Stimulated activated naive B cell treated with anti-CD40 and anti-IgM and Interleukin-4, amounts not matched to agents 10 μg/mL and 1 μg/mL and 100 μg/mL, for 72 hours (primary cell): ENCODE data around the gene RBM15B.
"Not testable (repeated sequence)": the region's sequence is repeated elsewhere in the genome, so short reads cannot be mapped to it uniquely, and the experiment has no call there.

ENCODE experiments used
- ATAC-seq, 2 donors: fragments of 150-1000 bp; cut with Tn5 transposase; replicated peaks; 2 replicates each; pipeline ENCODE4 v1.10.0; 2021; ENCODE audit warnings: moderate library complexity in 1 of 2
- DNase-seq: peaks from one replicate; pipeline ENCODE4 v3.0.0; 2021
- H3K27ac Mint-ChIP-seq: one replicate; pipeline ENCODE4 v1.8.0; 2022; ENCODE audit warnings: mild to moderate bottlenecking, mixed read lengths
- H3K27me3 Mint-ChIP-seq, 2 donors: one replicate each; pipeline ENCODE4 v1.8.0; 2022; ENCODE audit warnings: mixed read lengths in 2 of 2
- H3K36me3 Mint-ChIP-seq, 2 donors: one replicate each; pipeline ENCODE4 v1.8.0; 2022; ENCODE audit warnings: mixed read lengths in 2 of 2, mild to moderate bottlenecking in 1 of 2
- H3K4me1 Mint-ChIP-seq, 2 donors: one replicate each; pipeline ENCODE4 v1.8.0; 2022; ENCODE audit warnings: mixed read lengths in 2 of 2, mild to moderate bottlenecking in 1 of 2
- H3K4me3 Mint-ChIP-seq, 2 donors: one replicate each; pipeline ENCODE4 v1.8.0; 2022; ENCODE audit warnings: mild to moderate bottlenecking in 2 of 2, mixed read lengths in 2 of 2, moderate library complexity in 1 of 2
- H3K9me3 Mint-ChIP-seq, 2 donors: one replicate each; pipeline ENCODE4 v1.8.0; 2022; ENCODE audit warnings: mixed read lengths in 2 of 2, mild to moderate bottlenecking in 1 of 2

The RBM15B gene

GRCh38 chr3:51391075-51391565, at the start of gene RBM15B:
Gene RBM15B, plus strand, starts transcription at chr3:51391285. Its CDS starts 115 bp downstream, at chr3:51391400.
- DNase-seq (peak; percentile 96), ATAC-seq (peak; percentile 95)
- Mint-ChIP-seq H3K27ac (peak within 1 kb of the TSS; percentile 93), H3K4me1 (peaks cover 54 to 85% of the 10 kb centered on the region in 2 donors), H3K9me3 (no peaks in the 10 kb centered on the region), H3K4me3 (peak within 1 kb of the TSS; percentile 86 to 87), H3K36me3 (peaks cover 42 to 60% of the 10 kb centered on the region in 2 donors), H3K27me3 (no peaks in the 10 kb centered on the region)

GRCh38 chr3:51343918-51344687, 47.0 kb upstream of the RBM15B start:
- no peak for ATAC-seq
- Mint-ChIP-seq H3K27ac (no peak overlapping the region), H3K4me1 (no peaks in the 10 kb centered on the region), H3K36me3 (no peaks in the 10 kb centered on the region), H3K4me3 (no peak overlapping the region), H3K9me3 (no peaks in the 10 kb centered on the region), H3K27me3 (peaks cover 0 to 6% of the 10 kb centered on the region in 2 donors)
- DNase-seq, result no peak

- H3K27ac Mint-ChIP-seq, result no peak overlapping the region
- no peak for ATAC-seq
- no peak for DNase-seq
- H3K4me3 Mint-ChIP-seq, result no peak overlapping the region
- peaks cover 2 to 7% of the 10 kb centered on the region in 2 donors for H3K4me1 Mint-ChIP-seq
- H3K36me3 Mint-ChIP-seq, result no peaks in the 10 kb centered on the region
- peaks cover 8 to 14% of the 10 kb centered on the region in 2 donors for H3K27me3 Mint-ChIP-seq
- no peaks in the 10 kb centered on the region for H3K9me3 Mint-ChIP-seq
These were observed 40.3 kb upstream of the RBM15B start for GRCh38 chr3:51350751-51351150.

GRCh38 chr3:51353131-51353530, 38.0 kb upstream of the RBM15B start:
- H3K36me3 Mint-ChIP-seq, result no peaks in the 10 kb centered on the region
- H3K9me3 Mint-ChIP-seq, result no peaks in the 10 kb centered on the region
- no peak for DNase-seq
- H3K4me3 Mint-ChIP-seq, result no peak overlapping the region
- no peak for ATAC-seq
- H3K4me1 Mint-ChIP-seq, result peaks cover 2 to 7% of the 10 kb centered on the region in 2 donors
- H3K27ac Mint-ChIP-seq, result no peak overlapping the region
- peaks cover 8 to 14% of the 10 kb centered on the region in 2 donors for H3K27me3 Mint-ChIP-seq

GRCh38 chr3:51353691-51354090, 37.4 kb upstream of the RBM15B start:
- ATAC-seq, result peak; percentile 55 to 65
- Mint-ChIP-seq H3K36me3 (no peaks in the 10 kb centered on the region), H3K27ac (no peak overlapping the region)

GRCh38 chr3:51354172-51354571, 36.9 kb upstream of the RBM15B start:
- H3K4me1 Mint-ChIP-seq, result peaks cover 2 to 7% of the 10 kb centered on the region in 2 donors
- no peak for ATAC-seq
- no peaks in the 10 kb centered on the region for H3K9me3 Mint-ChIP-seq
- no peaks in the 10 kb centered on the region for H3K36me3 Mint-ChIP-seq
- DNase-seq, result no peak
- peaks cover 8 to 14% of the 10 kb centered on the region in 2 donors for H3K27me3 Mint-ChIP-seq
- H3K27ac Mint-ChIP-seq, result no peak overlapping the region
- no peak overlapping the region for H3K4me3 Mint-ChIP-seq

More at GRCh38 chr3:51353691-51354090, 37.4 kb upstream of the RBM15B start:
- Mint-ChIP-seq H3K4me3 (no peak overlapping the region), H3K9me3 (no peaks in the 10 kb centered on the region), H3K4me1 (peaks cover 2 to 7% of the 10 kb centered on the region in 2 donors), H3K27me3 (peaks cover 8 to 14% of the 10 kb centered on the region in 2 donors)
- DNase-seq, result no peak

GRCh38 chr3:51354731-51355615, 36.1 kb upstream of the RBM15B start:
- H3K27ac Mint-ChIP-seq, result no peak overlapping the region
- DNase-seq (no peak), ATAC-seq (no peak)
- H3K4me1 Mint-ChIP-seq, result peaks cover 2 to 7% of the 10 kb centered on the region in 2 donors
- H3K9me3 Mint-ChIP-seq, result no peaks in the 10 kb centered on the region
- no peak overlapping the region for H3K4me3 Mint-ChIP-seq
- peaks cover 7 to 8% of the 10 kb centered on the region in 2 donors for H3K27me3 Mint-ChIP-seq
- H3K36me3 Mint-ChIP-seq, result no peaks in the 10 kb centered on the region

- no peak overlapping the region for H3K4me3 Mint-ChIP-seq
- H3K4me1 Mint-ChIP-seq, result peaks cover 2 to 7% of the 10 kb centered on the region in 2 donors
- ATAC-seq (no peak), DNase-seq (no peak)
- no peaks in the 10 kb centered on the region for H3K36me3 Mint-ChIP-seq
- peaks cover 0 to 4% of the 10 kb centered on the region in 2 donors for H3K27me3 Mint-ChIP-seq
- H3K27ac Mint-ChIP-seq, result no peak overlapping the region
- H3K9me3 Mint-ChIP-seq, result no peaks in the 10 kb centered on the region
These were observed 35.0 kb upstream of the RBM15B start for GRCh38 chr3:51355891-51356578.

- no peaks in the 10 kb centered on the region for H3K36me3 Mint-ChIP-seq
- H3K9me3 Mint-ChIP-seq, result no peaks in the 10 kb centered on the region
- DNase-seq, result no peak
- H3K27me3 Mint-ChIP-seq, result peaks cover 4 to 5% of the 10 kb centered on the region in 2 donors
- ATAC-seq, result no peak
- peaks cover 2 to 7% of the 10 kb centered on the region in 2 donors for H3K4me1 Mint-ChIP-seq
- no peak overlapping the region for H3K27ac Mint-ChIP-seq
- no peak overlapping the region for H3K4me3 Mint-ChIP-seq
These were observed 33.2 kb upstream of the RBM15B start for GRCh38 chr3:51357856-51358255.

- Mint-ChIP-seq H3K4me3 (no peak overlapping the region), H3K4me1 (no peaks in the 10 kb centered on the region), H3K36me3 (no peaks in the 10 kb centered on the region), H3K27me3 (peaks cover 4 to 5% of the 10 kb centered on the region in 2 donors), H3K9me3 (no peaks in the 10 kb centered on the region), H3K27ac (no peak overlapping the region)
- DNase-seq, result no peak
- no peak for ATAC-seq
These were observed 32.1 kb upstream of the RBM15B start for GRCh38 chr3:51358981-51359380.

GRCh38 chr3:51360806-51361205, 30.3 kb upstream of the RBM15B start:
- no peak for ATAC-seq
- no peaks in the 10 kb centered on the region for H3K4me1 Mint-ChIP-seq

GRCh38 chr3:51361746-51362145, 29.3 kb upstream of the RBM15B start:
- Mint-ChIP-seq H3K27me3 (peaks cover 7 to 19% of the 10 kb centered on the region in 2 donors), H3K4me3 (no peak overlapping the region), H3K4me1 (no peaks in the 10 kb centered on the region), H3K36me3 (no peaks in the 10 kb centered on the region), H3K9me3 (no peaks in the 10 kb centered on the region), H3K27ac (no peak overlapping the region)
- ATAC-seq, result no peak
- no peak for DNase-seq

More at GRCh38 chr3:51360806-51361205, 30.3 kb upstream of the RBM15B start:
- no peak overlapping the region for H3K4me3 Mint-ChIP-seq
- no peak overlapping the region for H3K27ac Mint-ChIP-seq
- no peak for DNase-seq
- H3K9me3 Mint-ChIP-seq, result no peaks in the 10 kb centered on the region
- H3K27me3 Mint-ChIP-seq, result peaks cover 4 to 12% of the 10 kb centered on the region in 2 donors
- H3K36me3 Mint-ChIP-seq, result no peaks in the 10 kb centered on the region

- H3K4me3 Mint-ChIP-seq, result no peak overlapping the region
- H3K27ac Mint-ChIP-seq, result no peak overlapping the region
- H3K36me3 Mint-ChIP-seq, result no peaks in the 10 kb centered on the region
- H3K9me3 Mint-ChIP-seq, result no peaks in the 10 kb centered on the region
- DNase-seq (no peak), ATAC-seq (no peak)
- H3K4me1 Mint-ChIP-seq, result no peaks in the 10 kb centered on the region
- H3K27me3 Mint-ChIP-seq, result peaks cover 14 to 27% of the 10 kb centered on the region in 2 donors
These were observed 28.6 kb upstream of the RBM15B start for GRCh38 chr3:51362476-51362875.

- H3K27ac Mint-ChIP-seq, ATAC-seq, H3K36me3 Mint-ChIP-seq, H3K4me3 Mint-ChIP-seq, H3K9me3 Mint-ChIP-seq, DNase-seq, H3K4me1 Mint-ChIP-seq: not testable (repeated sequence)
- peaks cover 19 to 30% of the 10 kb centered on the region in 2 donors for H3K27me3 Mint-ChIP-seq
These were observed 22.8 kb upstream of the RBM15B start for GRCh38 chr3:51368276-51368675.
